ENCODE data around the gene ASB1.
"Not testable (repeated sequence)": the region's sequence is repeated elsewhere in the genome, so short reads cannot be mapped to it uniquely, and the experiment has no call there.

ASB1 gene

GRCh38 chr2:238424313-238424700 lies 2.4 kb upstream of the ASB1 start:
- no peak for DNase-seq

- DNase-seq, result no peak
Measured at GRCh38 chr2:238425505-238425978, 1.2 kb upstream of the ASB1 start.

DNA sequence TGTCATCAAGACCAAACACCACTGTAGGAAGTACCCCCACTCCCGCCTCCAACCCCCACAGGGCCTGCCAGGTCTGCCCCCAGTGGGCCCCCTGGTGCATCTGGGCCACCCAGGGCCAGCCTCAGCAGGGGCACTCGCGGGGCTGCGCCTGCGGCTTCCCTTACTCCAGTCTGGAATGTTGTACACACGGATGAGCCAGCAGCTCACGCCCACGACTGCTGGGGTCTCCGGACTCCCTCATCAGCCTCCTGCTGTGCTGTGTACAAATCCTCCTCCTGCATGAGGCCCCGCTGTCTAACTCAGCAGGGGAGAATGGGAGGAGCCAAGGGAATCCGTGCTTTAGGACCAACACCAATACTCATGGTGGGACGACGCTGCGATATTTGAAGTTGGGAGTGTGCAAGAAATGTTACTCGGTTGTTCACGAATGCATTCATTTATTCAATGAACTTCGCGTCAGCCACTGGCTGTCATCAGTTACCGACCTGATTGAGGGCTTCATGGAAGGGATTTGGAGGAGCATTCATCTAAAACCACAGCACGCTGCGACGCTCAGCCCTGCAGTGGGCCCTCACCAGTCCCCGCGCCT lies 654 bp upstream of the ASB1 start:
- DNase-seq, result peak in 2 of 6 experiments; percentile 33 to 67

GRCh38 chr2:238427435-238428162 lies 872 bp downstream of the ASB1 start:
- DNase-seq, result peak in 2 of 6 experiments; percentile 15 to 34

DNA sequence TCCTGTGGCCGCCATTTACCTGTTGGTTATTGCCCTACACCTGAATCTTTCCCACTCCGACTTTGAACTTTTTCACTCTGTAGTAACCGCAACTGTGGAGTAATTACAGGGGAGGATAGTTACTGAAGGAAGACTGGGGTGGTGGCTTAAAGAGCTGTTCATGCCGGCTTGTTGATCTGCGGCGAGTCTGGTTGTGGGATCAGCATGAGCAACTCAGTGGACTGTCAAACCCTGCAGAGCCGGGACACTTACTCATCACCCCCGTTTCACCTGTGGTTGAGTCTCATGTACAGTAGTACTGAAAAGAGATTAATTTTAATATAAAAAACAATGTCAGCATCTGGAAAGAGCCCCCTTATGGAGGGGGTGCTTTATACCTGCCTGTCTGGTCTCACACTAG lies 2.1 kb downstream of the ASB1 start:
- no peak for DNase-seq

DNA sequence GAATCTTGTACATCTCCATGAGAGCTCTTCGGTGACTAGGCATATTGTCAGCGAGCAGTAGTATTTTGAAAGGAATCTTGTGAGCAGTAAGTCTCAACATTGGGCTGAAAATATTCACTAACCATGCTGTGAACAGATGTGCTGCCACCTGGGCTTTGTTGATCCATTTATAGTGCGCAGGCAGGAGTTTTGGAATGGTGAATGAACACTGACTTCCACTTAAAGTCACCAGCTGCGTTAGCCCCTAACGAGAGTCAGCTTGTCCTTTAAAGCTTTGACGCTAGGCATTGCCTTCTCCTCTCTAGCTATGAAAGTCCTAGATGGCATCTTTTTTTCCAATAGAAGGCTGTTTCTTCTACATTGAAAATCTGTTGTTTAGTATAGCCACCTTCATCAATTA lies 4.1 kb downstream of the ASB1 start:
- no peak for DNase-seq

- no peak for DNase-seq
Measured at GRCh38 chr2:238431456-238431855, 4.7 kb downstream of the ASB1 start.

DNA sequence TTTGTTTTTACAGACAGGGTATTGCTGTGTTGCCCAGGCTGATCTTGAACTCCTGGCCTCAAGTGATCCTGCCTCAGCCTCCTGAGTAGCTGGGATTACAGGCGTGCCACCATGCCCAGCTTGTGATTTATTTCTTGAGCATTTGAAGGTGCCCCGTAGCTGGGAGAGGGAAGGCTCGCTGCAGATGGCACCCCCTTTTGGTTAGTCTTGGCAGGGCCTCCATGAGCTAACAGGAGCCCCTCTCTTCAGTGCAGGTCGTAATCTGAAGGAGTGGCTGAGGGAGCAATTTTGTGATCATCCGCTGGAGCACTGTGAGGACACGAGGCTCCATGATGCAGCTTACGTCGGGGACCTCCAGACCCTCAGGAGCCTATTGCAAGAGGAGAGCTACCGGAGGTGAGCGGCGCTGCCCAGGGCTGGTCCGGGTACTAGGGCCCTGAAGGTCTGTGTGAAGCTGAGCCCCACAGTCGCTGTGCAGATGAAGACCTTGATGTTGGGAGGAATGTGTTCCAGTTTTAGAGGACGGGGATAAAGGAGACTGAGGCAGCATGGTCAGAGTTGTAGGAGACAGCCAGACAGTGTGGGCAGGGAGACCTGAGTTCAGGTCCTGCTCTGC lies 6.7 kb downstream of the ASB1 start:
- DNase-seq, result no peak

DNA sequence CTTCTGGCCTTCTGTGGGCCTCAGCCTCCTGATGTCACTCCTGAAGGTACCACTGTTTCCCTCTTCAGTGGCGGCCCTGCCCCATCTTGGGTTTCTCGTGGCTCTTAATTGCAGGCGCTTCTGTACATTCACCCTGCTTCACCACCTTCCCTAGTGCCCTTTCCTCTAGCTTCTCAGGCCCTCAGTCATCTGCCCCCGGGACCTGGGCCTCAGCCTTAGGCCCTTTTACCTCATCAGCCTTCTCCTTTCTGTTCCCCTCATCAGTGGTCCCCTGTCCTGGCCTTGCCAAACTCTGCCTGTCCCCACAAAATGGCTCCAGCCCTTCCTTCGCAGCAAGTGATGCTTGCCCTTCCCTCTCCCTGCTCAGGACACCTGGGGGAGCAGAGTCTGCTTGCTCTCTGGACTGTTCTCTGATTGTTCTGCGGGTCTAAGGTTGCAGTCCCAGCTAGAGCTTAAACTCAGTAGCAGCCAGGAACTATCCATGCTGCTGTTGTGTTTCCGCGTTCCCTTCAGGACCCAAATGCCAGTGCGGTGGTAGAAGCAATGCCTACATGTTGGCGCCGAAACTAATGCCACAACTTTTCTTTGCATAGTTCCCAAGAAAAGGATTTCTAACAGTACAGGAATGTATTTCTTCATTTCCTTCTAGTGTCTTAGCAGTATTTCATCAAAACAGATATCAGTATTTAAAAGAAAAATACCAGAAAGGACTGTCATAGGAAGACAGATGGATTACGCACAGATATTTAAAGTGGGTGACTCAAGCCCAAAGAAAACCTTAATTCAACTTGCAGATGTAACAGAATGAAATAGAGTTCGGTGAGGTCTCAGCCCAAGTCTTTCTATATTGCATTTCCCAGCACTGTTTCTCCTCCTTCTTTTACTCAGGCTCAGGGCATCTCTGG lies 7.5 kb downstream of the ASB1 start:
- no peak for DNase-seq

GRCh38 chr2:238434846-238435751 lies 8.4 kb downstream of the ASB1 start:
- DNase-seq, result no peak

- no peak for DNase-seq
Measured at GRCh38 chr2:238435752-238436096, 9.0 kb downstream of the ASB1 start.

DNA sequence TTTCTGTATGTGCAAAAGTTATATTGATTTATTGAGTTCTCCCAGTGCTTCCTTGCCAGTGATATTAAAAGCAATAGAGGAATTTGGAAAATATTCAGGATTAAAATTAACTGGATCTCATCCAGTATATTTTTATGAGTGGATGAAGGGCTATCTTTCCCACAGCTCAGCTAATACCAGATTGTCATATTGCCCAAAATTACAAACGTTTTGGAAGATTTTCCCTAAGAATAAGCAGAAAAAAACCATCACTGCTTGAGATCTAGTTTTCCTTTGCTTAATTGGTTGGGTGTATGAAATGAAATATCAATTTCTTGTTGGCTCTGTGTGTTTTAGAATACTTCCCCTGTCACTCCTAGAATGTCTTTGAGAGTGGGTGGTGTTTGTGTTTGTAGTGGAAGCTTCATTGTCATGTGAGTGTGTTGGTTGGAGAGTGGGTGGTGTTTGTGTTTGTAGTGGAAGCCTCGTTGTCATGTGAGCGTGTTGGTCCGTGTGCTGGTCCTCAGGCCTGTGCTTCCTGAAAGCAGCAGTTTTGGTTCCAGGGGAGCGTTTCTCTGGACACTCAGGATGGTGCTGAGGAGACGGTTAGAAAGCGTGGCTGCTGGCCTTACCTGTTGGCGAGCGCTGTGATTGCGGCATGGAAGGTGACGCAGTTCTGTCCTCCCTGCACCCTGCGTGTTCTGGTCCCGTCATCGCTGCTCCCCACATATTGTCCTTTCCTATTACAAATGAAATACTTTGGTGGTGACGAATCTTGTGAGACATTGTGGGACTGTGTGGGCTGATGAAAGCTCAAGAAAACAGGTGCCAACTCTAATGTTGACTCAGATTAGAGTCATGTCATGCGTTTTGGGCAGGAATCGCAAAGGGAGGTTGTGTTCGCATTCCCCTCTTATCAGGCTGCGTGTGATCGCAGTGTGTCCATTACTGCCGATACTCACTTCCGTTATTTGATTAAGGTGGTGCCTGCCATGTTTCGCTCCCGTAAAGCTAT lies 12.4 kb downstream of the ASB1 start:
- DNase-seq, result no peak

DNA sequence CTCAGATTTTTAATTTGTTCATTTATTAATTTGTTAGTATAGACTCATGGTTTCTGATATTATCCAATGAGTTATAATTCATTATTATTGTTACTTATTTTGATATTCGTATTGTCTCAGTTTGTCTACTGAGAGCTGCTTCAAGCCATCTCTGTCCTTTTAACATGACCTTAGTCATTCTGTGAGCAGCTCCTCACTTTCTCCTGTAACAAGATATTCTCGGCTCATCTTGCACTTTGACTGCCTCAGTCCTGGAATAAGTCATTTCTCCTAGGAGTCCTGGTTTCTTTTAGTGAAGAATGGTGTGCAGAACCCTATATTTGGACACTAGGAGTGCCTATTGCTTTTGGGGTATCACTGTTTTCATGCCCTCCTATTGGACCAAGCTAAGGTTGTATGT lies 13.2 kb downstream of the ASB1 start:
- no peak for DNase-seq

GRCh38 chr2:238440331-238440730 lies 13.6 kb downstream of the ASB1 start:
- DNase-seq, result no peak

GRCh38 chr2:238440767-238441166 lies 14.0 kb downstream of the ASB1 start:
- DNase-seq, result no peak

- DNase-seq, result no peak
Measured at GRCh38 chr2:238441262-238442114, 14.8 kb downstream of the ASB1 start.

- not testable (repeated sequence) for DNase-seq
Measured at GRCh38 chr2:238442257-238442656, 15.5 kb downstream of the ASB1 start.

- no peak for DNase-seq
Measured at GRCh38 chr2:238444242-238444641, 17.5 kb downstream of the ASB1 start.

DNA sequence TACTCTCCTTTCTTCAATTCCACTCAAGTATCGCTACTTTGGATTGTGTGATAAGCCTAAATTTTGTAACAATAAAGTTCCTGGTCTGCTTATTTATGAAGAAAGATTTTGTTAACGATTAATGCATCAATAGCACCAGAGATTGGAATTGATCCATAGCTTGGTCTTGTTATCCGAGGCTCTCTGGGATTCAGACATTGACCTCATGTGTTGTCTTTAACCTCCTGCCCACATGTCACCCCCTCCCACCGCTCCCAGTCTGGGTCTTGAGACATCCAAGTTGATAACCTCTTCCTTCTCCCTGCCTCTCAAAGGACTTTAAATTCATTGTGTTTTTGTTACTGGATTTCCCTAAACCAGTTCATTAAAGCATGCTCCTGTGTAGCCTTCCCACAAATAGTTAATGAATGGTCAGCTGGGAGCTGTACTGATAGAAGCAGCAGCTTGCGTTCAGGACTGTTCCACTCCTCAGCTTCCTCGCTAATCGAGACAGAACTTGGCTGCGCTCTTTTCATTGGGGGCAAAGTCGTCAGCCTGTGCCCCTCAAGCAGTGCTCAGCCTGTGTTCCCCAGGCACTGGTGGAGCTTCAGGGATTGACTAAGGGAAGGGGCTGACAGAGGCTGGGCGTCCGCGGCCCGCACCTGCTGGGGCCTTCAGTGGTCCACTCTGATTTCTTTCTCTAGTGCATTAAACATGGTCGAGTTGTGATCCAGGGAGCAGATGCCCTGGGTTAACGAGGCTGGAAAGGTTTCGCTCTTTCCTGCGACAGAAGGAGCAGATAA lies 18.9 kb downstream of the ASB1 start:
- DNase-seq, result no peak

All from stimulated activated naive CD4-positive, alpha-beta T cell (primary cell).